VCaP (cell line): ENCODE data around the gene C1QTNF6.

Experiments used
- H3K27ac ChIP-seq: fragments of 450-650 bp; 2 replicates; pipeline ENCODE4 v1.5.1; 2017
- TF ChIP-seq, protein P1 (sequence below): fragments of 450-650 bp; conservative IDR thresholded peaks from 2 replicates; pipeline ENCODE4 v1.5.1; 2017; ENCODE audit warnings: mild to moderate bottlenecking, moderate library complexity

Gene C1QTNF6

DNA sequence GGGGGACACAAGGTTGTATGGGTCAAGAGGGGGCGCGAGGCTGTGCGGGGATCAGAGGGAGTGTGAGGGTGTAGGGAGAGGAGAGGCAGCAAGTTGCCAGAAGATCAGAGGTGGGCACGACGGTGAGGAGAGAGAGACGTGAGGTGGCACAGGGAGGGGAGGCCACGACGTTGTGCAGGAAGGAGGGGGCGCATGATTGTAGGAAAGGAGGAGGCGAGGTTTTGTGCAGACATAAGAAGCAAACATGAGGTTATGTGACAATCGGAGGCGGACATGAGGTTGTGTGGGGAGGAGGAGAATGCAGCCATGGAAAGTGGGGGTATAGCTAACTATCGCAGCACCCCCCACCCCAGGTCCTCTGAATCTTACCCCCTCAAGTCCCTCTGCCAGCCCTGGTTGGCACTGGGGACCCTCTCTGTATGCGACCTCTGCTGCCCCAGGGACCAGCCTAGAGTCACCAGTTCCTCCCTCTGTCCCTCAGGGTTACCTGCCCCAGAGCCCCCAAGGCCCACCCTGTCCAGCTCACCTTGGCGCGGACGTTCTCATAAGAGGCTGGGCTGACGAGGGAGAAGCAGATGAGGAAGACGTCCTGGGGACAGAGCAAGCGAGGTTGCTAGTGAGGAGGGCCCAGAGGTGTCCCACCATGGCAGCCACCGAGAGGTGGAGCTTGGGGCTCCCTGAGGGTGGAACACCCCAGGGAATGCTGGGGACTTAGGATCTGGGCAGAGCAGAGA lies 43.5 kb upstream of the C1QTNF6 start:
- TF ChIP-seq, protein P1, sequence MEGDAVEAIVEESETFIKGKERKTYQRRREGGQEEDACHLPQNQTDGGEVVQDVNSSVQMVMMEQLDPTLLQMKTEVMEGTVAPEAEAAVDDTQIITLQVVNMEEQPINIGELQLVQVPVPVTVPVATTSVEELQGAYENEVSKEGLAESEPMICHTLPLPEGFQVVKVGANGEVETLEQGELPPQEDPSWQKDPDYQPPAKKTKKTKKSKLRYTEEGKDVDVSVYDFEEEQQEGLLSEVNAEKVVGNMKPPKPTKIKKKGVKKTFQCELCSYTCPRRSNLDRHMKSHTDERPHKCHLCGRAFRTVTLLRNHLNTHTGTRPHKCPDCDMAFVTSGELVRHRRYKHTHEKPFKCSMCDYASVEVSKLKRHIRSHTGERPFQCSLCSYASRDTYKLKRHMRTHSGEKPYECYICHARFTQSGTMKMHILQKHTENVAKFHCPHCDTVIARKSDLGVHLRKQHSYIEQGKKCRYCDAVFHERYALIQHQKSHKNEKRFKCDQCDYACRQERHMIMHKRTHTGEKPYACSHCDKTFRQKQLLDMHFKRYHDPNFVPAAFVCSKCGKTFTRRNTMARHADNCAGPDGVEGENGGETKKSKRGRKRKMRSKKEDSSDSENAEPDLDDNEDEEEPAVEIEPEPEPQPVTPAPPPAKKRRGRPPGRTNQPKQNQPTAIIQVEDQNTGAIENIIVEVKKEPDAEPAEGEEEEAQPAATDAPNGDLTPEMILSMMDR, result no peak
- no peak overlapping the region for H3K27ac ChIP-seq

DNA sequence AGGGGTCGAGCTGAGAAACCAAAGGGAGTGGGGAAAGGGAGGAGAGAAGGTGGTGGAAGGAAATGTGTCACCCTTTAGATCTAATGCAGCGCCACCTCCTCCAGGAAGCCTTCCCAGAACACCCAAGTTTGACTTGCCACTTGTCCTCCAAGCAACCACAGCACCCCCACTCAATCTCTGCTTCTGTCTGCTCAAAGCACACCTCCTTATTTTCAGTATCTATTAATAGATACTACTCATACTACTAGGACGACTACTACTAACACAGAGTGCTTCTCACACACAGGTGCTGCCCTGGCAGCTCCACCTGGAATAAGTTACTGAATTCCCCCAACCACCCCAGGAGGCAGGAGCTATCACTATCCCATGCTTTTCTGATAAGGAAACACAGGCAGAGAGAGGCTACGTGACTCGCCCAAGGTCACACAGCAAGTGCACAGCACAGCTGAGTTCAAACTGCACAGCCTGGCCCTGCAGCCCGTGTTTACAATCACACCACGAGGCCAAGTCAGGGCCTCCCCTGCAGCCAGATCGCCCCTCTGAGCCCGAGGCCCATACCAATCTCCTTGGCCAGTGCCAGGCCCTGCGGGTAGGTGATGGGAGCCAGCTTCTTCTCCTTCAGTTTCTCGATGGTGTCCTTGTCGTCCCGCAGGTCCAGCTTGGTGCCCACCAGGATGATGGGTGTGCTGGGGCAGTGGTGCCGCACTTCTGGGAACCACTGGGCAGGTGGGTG lies 42.8 kb upstream of the C1QTNF6 start:
- TF ChIP-seq, protein P1, result no peak
- no peak overlapping the region for H3K27ac ChIP-seq

DNA sequence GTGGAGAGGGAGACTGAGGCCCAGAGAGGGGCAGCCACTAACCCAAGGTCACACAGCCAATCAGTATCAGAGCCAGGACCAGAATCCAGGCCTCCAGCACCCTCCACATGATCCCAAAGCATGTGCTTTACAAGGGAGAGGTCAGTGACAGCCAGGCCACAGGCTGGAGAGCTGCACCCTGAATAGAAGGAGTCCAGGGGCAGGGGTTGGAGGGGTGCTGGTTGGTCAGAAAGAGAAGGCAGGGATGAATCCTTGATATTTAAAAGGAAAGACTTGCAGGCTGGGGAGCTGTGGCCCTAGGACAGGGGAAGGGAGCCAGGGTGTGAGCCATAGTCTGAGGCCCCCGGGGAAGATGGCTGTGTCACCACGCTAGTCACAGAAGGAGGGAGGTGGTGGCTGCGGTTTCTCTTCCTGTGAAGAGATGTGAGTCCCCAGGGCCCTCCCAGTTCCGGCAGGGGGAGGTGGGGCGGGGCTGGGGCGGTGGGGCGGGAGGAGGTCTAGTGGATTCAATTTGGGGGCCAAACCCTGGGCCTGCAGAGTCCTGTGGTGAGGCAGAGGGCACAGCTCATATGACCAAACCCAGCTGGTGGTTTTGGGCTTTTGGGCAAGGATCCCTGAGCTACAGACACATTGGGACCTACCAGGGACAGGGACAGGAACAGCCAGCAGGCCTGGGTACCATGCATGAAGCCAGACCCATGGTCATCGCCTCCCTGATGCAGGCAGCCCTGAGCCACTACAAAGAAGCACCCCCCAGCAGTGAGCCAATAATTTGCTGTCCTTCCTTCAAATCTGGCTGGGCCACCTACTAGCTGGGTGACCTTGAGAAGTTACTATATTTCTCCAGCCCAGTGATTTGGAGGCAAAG lies 42.0 kb upstream of the C1QTNF6 start:
- TF ChIP-seq, protein P1, result no peak
- no peak overlapping the region for H3K27ac ChIP-seq

DNA sequence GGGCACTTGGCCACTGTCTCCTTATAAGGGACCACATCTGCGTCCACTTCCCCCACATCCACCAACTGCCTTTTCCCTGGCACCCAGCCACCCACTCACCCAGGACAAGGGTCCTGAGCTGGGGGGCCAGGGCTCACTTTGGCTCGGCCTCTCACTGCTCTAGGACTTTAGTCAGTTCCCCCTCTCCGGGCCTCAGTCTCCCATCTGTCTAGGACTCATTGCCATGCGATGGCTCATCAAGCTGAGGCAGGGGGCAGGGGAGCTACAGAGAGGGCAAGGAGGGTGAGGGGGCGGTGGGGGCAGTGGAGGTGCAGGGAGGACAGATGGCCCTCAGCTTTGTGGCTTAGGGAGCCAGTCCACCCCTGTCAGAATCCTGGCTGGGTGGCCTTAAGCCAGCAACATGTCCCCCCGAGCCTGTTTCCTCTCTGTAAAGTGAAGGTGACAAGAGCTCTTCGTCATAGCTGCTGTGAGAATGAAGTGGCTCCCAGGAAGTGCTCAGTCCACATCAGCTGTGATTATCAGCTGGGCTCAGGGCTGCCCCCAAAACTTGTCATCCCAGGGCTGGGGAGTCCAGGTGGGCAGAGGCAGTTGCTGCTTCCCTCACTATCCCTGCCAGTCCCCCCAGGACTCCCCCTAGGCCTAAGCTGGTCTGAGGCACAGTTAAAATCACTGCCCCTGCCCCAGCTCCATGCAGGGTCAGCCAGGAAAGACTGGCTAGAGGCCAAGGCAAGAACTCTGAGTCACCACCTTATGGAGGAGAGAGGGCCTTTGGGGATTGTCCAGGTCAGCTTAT lies 41.2 kb upstream of the C1QTNF6 start:
- no peak overlapping the region for H3K27ac ChIP-seq
- TF ChIP-seq, protein P1, result no peak

DNA sequence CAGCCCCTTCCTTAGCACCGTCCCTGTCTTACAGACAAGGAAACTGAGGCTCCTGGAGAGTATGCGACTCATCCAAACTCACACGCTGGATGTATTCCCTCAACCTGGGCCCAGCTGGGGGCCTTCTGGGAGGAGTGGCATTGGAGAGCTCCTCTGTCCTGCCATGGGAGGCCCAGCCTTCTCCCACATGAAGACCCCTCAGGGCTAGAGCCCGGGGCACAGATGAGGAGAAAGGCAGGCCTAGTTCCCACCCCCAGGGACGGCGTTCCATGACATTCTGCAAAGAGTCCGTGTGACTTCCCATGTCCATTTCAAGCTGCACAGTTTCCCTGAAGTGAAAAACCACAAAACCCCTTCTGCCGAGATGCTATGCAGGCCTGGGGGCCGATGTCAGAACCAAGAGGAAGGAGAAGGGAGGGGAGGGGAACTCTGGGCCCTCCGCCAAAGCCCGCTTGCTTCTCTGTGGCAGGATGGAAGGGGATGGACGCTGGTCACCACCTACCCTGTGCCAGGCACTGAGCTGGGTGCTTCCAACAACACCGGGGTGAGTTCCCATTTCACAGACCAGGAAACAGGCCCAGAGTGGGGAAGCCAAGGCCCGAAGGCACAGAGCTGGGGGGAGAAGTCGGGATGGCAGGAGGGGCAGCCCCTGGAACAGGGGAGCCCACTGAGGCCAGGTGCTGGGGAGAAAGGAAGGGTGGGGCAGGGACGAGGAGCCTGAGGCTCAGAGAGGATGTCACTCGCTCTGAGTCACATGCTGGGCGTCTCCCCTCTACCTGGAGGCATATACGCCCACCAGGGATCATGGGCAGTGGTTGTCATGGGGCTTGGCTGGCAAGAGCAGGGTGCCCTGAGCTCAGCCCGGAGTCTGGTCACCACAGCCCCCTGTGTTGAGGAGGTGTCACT lies 40.3 kb upstream of the C1QTNF6 start:
- no peak overlapping the region for H3K27ac ChIP-seq
- TF ChIP-seq, protein P1, result no peak

DNA sequence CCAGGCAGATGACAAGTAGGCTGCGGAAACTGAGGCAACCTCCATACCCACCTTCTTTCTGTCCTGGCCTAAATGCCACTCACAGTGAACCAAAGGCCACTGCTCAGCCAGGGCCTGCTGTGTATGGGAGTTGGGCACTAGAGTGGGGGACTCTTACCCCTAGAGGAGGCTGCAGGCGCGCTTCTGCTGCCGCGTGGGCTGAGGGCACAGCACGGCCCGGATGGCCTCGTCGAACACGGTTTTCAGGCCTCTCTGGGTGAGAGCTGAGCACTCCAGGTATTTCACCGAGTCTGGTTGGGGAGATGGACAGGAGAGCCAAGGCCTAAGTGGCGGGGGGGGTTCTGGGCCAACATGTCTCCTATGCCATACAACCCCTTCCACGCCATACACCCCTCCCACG lies 38.5 kb upstream of the C1QTNF6 start:
- TF ChIP-seq, protein P1, result no peak
- H3K27ac ChIP-seq, result no peak overlapping the region
